ENCODE results near the gene KISS1R.

DNA sequence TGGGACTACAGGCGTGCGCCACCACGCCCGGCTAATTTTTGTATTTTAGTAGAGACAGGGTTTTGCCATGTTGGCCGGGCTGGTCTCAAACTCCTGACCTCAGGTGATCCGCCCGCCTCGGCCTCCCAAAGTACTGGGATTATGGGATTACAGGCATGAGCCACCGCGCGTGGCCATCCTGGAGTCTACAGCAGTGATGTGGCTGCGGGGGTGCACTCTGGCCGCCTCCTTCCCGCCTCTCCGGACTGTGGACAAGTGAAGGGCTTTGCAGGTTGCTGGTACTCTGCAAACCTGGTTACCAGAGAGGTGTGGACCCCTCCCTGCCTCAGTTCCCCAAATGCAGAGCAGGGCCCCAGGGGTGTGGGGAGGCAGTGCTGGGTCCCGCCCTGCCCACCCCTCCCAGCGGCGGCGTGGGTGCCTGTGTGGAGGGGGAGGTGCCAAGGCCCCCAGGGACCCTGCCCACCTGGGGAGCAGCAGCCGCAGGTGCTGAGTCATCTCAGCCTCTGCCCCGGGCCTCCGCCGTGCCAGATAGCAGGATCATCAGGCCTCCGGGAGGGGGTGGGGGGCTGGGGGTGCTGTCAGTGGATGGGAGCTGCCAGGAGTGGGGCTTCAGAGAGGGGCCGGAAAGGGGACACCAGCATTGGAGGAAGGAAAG is 31.8 kb downstream of the KISS1R start:
- TF ChIP-seq, protein P1, sequence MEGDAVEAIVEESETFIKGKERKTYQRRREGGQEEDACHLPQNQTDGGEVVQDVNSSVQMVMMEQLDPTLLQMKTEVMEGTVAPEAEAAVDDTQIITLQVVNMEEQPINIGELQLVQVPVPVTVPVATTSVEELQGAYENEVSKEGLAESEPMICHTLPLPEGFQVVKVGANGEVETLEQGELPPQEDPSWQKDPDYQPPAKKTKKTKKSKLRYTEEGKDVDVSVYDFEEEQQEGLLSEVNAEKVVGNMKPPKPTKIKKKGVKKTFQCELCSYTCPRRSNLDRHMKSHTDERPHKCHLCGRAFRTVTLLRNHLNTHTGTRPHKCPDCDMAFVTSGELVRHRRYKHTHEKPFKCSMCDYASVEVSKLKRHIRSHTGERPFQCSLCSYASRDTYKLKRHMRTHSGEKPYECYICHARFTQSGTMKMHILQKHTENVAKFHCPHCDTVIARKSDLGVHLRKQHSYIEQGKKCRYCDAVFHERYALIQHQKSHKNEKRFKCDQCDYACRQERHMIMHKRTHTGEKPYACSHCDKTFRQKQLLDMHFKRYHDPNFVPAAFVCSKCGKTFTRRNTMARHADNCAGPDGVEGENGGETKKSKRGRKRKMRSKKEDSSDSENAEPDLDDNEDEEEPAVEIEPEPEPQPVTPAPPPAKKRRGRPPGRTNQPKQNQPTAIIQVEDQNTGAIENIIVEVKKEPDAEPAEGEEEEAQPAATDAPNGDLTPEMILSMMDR (optimal IDR thresholded peaks at IDR 0.05 in 1 of 3, IDR thresholded peaks at IDR 0.05 in 1 of 3, conservative IDR thresholded peaks at IDR 0.05 in 1 of 3; ENCODE audit: extremely low read depth in 1 of 3, insufficient read depth in 2 of 3, low read length in 3 of 3) = no peak
- TF ChIP-seq EZH2 (IDR thresholded peaks at IDR 0.05; ENCODE audit: low read length) = no peak
